Uterus (tissue), 4 donors: ENCODE measurements around the gene TMPRSS13. TPM values are rescaled to one million over a fixed set of nuclear protein-coding genes. Genes with fewer than 3 reads are reported as not detected.

Experiments
- DNase-seq, 2 donors: peaks; one replicate each; pipeline ENCODE4 v3.0.0-alpha.2; 2019 to 2020
- H3K27ac ChIP-seq, 2 donors: fragments of 200-600 bp; sonication (generic); 1 replicate in 1 of 2; 2 replicates in 1 of 2; pipeline ENCODE4 v1.5.1; 2016 to 2018
- H3K27me3 ChIP-seq, 2 donors: fragments of 200-600 bp; sonication (generic); one replicate each; pipeline ENCODE4 v1.5.1; 2018 to 2019; ENCODE audit warnings: control low read depth in 1 of 2
- H3K36me3 ChIP-seq, 2 donors: fragments of 200-600 bp; sonication (generic); one replicate each; pipeline ENCODE4 v1.5.1; 2019; ENCODE audit warnings: control low read depth in 1 of 2
- H3K4me1 ChIP-seq, 2 donors: fragments of 200-600 bp; sonication (generic); one replicate each; pipeline ENCODE4 v1.5.1; 2018 to 2019; ENCODE audit warnings: control low read depth in 1 of 2
- H3K4me3 ChIP-seq, 2 donors: fragments of 200-600 bp; sonication (generic); 1 replicate in 1 of 2; 2 replicates in 1 of 2; pipeline ENCODE4 v1.5.1; 2018 to 2019; ENCODE audit warnings: mild to moderate bottlenecking in 1 of 2
- H3K9me3 ChIP-seq, 2 donors: fragments of 200-600 bp; sonication (generic); one replicate each; pipeline ENCODE4 v1.5.1; 2019; ENCODE audit warnings: control low read depth in 1 of 2
- CTCF ChIP-seq, 4 experiments: fragments of 200-600 bp in 2 of 4; fragments of 450-650 bp in 2 of 4; sonication (generic) in 2 of 4; IDR thresholded peaks; one replicate each; pipeline ENCODE4 v1.5.1; 2016 to 2019; ENCODE audit warnings: antibody characterized with exemption in 4 of 4, mild to moderate bottlenecking in 2 of 4, moderate library complexity in 1 of 4
- POLR2A ChIP-seq, 2 donors: fragments of 450-650 bp; IDR thresholded peaks; one replicate each; pipeline ENCODE4 v1.6.1; 2016; ENCODE audit warnings: antibody characterized with exemption in 2 of 2, mild to moderate bottlenecking in 1 of 2, moderate library complexity in 1 of 2
- intact Hi-C: fragments of 100-400 bp; cut with DNase I; formaldehyde crosslinking; loops from one replicate; pipeline ENCODE4 v1.15.1; 2023; ENCODE audit warnings: low total_unique reads
- total RNA-seq, 4 donors: library from RNA; depleted of rRNA in 3 of 4; stranded (reverse); fragments of >200 nt in 3 of 4; gene quantifications; one replicate each; pipeline versions ENCODE4 v1.1.0 to v1.2.4, GENCODE V29; 2014 to 2023
- donor health status: DM: yes; HTN: yes; CAD: no.

Gene TMPRSS13
- total RNA-seq, 4 donors from 2014 or later: 0.15 to 0.90 (median 0.51) TPM; not detected in 1

GRCh38 chr11:117923773-117924172 is 5.4 kb downstream of the TMPRSS13 start:
- no peaks in the 10 kb centered on the region for H3K36me3 ChIP-seq
- no peaks in the 10 kb centered on the region for H3K9me3 ChIP-seq
- intact Hi-C loops: no loop called here
- H3K4me3 ChIP-seq: no peak overlapping the region
- TF ChIP-seq CTCF (IDR thresholded peaks at IDR 0.05): no peak
- H3K27ac ChIP-seq: no peak overlapping the region
- no peak for DNase-seq
- no peaks in the 10 kb centered on the region for H3K27me3 ChIP-seq
- H3K4me1 ChIP-seq: no peaks in the 10 kb centered on the region

- Histone ChIP-seq H3K27me3 (no peaks in the 10 kb centered on the region), H3K36me3 (no peaks in the 10 kb centered on the region), H3K4me3 (no peak overlapping the region), H3K27ac (no peak overlapping the region), H3K9me3 (no peaks in the 10 kb centered on the region), H3K4me1 (no peaks in the 10 kb centered on the region)
- TF ChIP-seq POLR2A (IDR thresholded peaks at IDR 0.05): no peak
- no peak for TF ChIP-seq CTCF (IDR thresholded peaks at IDR 0.05)
- intact Hi-C loops: no loop called here
- DNase-seq: no peak
Measured at GRCh38 chr11:117923275-117923674, 5.9 kb downstream of the TMPRSS13 start.

- no peak for DNase-seq
- intact Hi-C loops: no loop called here
- Histone ChIP-seq H3K4me3 (no peak overlapping the region), H3K9me3 (no peaks in the 10 kb centered on the region), H3K27ac (no peak overlapping the region), H3K4me1 (no peaks in the 10 kb centered on the region), H3K36me3 (no peaks in the 10 kb centered on the region), H3K27me3 (no peaks in the 10 kb centered on the region)
- TF ChIP-seq POLR2A (IDR thresholded peaks at IDR 0.05) (no peak), CTCF (IDR thresholded peaks at IDR 0.05) (no peak)
Measured at GRCh38 chr11:117921893-117922292, 7.3 kb downstream of the TMPRSS13 start.

- Histone ChIP-seq H3K27ac (no peak overlapping the region), H3K9me3 (no peaks in the 10 kb centered on the region), H3K4me1 (no peaks in the 10 kb centered on the region), H3K27me3 (no peaks in the 10 kb centered on the region), H3K36me3 (no peaks in the 10 kb centered on the region), H3K4me3 (no peak overlapping the region)
- DNase-seq: no peak
- intact Hi-C loops: no loop called here
- TF ChIP-seq POLR2A (IDR thresholded peaks at IDR 0.05) (no peak), CTCF (IDR thresholded peaks at IDR 0.05) (no peak)
Measured at GRCh38 chr11:117921456-117921855, 7.7 kb downstream of the TMPRSS13 start.

GRCh38 chr11:117919781-117920221 is 9.4 kb downstream of the TMPRSS13 start:
- H3K27ac ChIP-seq: no peak overlapping the region

More at GRCh38 chr11:117919781-117920221, 9.4 kb downstream of the TMPRSS13 start:
- no peaks in the 10 kb centered on the region for H3K4me1 ChIP-seq
- no peak for TF ChIP-seq POLR2A (IDR thresholded peaks at IDR 0.05)
- TF ChIP-seq CTCF (IDR thresholded peaks at IDR 0.05): no peak
- peak; percentile 8 to 9 for DNase-seq
- no peaks in the 10 kb centered on the region for H3K27me3 ChIP-seq
- H3K4me3 ChIP-seq: no peak overlapping the region
- H3K36me3 ChIP-seq: no peaks in the 10 kb centered on the region
- H3K9me3 ChIP-seq: no peaks in the 10 kb centered on the region
- intact Hi-C loops: no loop called here
